Stimulated activated CD8-positive, alpha-beta memory T cell treated with anti-CD3 and anti-CD28 coated beads, Interleukin-15, amount 100 ng/mL, for 1 hour (primary cell): ENCODE measurements around the gene CHKB.
"Not testable (repeated sequence)": the region's sequence is repeated elsewhere in the genome, so short reads cannot be mapped to it uniquely, and the experiment has no call there.

Source experiments
- DNase-seq: peaks from one replicate; pipeline ENCODE4 v3.0.0-alpha.2; 2020; ENCODE audit warnings: low read depth

Gene CHKB

DNA sequence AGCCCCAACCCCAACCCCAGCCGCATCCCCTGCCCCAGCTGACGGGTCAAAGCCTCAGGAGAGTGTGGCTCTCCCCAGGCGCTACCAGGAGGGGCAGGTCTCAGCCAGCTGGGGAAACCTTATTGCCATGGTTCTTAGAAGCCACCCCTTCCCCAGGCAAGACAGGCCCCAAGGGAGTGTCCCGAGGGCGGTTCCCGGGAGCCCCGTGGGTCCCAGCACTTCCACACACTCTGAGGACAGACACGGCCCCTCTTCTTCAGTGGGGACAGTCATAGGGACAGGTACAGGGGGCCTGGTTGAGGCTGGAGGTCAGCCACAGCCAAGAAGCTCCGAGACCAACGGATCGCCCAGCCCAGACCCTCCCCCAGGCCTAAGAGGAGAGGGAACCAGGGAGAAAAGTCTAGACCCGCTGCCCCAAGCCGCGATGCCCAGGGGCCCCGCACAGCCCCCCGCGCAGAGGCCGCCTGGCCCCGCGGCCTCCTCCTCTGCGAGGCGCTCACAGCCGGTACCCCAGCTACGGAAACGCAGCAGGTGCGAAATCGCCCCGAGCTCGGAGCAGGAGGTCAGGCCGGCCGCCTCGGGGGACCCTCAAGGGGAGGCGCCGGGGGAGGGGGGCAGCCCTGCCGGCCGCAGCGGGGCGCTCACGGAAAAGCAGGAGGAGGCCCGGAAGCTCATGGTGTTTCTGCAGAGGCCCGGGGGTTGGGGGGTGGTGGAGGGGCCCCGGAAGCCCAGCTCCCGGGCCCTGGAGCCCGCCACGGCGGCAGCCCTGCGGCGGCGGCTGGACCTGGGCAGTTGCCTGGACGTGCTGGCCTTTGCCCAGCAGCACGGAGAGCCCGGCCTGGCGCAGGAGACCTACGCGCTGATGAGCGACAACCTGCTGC, 34.4 kb downstream of the CHKB start:
- DNase-seq: no peak

DNA sequence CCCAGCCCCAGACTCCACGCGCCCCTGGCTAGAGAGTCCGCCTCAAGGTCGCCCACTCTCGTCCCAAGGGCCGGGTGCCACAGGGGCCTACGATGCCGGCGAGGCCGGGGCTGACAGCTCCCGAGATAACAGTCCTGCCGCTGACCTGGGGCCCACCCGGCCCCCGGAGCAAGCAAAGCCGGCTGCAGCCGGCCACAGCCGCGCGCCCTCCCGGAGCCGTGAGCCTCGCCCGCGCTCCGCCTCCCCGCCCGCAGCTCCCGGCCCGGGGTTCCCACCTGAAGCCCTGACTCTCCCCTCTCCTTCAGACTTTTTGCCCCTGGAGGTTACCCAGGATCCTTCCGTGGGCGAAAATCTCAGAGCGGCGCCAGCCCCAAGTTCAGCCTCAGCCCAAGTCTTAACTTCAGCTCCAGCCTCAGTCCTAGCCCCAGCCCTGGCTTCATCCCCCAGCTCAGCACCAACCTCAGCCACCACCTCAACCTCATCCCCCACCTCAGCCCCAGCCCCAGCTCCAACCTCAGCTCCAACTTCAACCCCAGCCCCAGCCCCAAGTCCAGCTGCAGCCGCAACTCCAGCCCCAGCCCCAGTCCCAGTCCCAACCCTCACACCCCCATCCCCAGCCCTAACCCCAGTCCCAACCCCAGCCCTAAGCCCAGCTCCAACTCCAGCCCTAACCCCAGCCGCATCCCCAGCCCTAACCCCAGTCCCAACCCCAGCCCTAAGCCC, 35.2 kb downstream of the CHKB start:
- no peak for DNase-seq

DNA sequence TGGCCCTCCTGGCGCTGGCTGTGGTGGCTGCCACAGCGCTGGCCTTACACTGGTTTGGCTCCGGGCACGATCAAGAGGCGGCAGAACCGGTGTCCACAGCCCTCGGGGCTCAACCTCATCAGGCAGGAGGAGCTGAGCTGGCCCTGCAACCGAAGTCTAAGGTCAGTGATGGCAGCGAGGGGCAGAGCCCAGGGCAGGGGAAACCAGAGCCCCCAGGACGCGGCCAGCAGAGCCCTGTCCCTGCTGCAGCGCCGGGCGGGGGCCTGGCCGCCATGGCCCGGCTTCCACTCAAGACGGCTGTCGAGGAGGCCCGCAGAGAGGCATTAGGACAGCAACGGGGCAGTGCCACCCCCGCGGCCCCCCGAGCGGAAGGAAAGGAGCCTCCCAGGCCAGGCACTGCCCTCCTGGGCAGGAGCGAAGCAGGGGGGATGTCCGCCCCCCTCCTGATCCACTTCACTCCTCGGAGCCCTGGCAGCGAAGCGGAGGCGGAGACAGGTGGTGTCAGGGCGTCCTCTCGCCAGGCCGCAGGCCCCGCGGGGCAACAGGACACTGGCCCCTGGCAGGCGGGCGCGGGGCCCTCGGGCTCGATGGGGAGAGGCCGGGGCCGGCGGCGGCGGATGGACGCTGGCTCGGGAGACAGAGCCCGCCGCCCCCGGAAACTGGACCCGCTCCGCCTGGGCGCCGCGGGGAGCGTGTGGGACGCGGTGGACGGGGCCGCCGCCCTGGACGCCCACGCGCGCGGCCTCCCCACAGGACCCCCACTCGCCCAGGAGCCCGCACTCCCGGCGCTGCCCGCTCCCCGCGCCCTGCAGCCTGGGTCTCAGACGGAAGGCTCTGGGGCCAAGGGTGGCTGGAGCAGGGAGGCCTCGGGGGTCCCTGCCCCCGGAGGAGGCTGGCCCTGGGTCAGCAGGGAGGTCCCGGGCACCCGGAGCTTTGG, 36.1 kb downstream of the CHKB start:
- DNase-seq: no peak

DNA sequence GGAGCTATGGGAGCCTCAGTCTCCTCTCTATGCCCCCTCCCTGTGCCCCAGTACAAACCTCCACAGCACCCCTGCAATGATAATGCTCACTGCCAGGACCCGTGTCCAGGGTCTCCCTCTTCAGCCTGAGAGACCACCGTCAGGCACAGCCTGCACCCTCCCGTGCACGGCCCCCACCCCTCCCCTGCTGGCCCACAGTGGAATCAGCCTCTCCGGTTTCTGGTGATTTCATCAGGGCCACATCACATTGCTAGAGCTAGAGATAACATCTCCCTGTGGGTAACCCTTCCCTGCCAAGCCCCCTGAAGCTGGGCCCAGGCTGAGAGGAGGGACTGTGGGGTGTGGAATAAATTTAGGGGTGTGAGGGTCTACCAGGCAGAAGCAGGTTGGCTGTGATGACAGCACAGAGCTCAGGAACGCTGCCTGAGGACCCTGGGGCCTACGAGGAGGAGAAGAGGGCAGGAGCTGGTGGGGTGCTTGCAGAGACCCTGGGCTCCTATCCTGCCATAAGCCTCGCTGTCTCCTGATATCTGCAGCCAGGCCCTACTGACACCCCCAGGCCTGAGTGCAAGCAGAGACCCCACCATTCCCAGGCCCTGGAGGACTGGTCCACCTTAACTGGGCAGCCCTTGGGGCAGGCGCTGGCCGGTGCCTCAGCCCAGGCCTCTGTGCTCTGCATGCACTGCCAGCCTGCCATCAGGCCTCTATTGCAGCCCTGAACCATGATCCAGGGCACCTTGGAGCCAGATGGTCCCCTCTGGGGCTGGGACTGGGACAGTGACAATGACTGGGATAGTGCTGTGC, 36.9 kb downstream of the CHKB start, which contains the start of gene KLHDC7B:
Gene KLHDC7B (plus strand): TSS at position 378 of the 804 bp plus-strand sequence. CDS start 345 bp downstream, at position 723.
- no peak for DNase-seq

DNA sequence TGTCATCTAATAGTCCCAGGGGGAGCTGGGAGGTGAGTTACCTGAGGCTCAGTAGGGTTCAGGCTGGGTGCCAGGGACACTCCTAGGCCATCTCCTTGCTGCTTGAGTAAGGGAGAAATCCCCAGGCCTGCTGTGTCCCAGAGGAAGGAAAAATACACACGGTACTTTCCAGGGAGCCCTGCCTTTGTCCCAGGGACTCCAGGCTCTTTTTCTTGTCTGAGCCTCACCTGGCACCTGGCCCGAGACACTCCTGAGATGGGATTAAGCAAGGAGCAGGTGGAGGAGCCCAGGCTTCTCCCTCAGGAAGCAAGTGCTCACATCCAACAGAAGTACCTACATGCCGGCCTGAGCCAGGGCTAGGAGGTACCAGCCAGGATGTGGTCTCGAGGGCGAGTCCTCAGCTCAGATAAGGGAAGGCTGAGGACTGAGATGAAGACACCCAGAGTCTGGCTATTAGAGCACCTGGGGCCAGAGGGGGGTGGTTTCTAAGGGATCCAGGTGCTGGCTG, 37.8 kb downstream of the CHKB start:
- no peak for DNase-seq

DNA sequence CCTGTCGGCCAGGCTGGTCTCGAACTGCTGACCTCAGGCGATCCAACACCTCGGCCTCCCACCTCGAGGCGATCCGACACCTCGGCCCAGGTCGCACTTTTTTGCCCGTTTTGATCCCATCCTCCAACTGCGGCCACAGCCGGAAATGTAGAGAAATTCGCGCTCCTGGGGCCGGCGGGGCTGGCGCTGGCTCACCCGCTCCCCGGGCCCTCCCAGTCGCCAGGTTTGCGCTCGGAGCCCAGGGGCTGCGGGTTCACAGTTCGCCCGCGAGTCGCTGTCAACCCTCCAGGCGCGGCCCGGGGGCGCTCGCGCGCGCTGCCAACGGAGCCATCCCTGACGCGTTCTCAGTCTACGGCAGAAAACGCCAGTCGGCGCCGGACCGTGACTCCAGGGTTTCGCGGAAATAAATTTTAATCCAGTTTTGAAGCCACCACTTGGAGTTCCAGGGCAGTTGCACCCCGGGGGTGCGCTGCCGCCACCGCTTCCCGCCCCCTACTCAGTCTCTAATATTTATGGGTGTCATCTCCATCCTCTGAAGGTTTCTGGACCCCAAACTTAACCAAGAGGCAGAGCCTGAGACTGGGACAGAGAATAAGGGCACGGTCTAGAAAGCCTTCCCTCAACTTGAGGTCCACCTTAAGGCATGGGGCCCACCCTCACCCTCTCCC, 38.4 kb downstream of the CHKB start:
- peak; percentile 67 for DNase-seq

DNA sequence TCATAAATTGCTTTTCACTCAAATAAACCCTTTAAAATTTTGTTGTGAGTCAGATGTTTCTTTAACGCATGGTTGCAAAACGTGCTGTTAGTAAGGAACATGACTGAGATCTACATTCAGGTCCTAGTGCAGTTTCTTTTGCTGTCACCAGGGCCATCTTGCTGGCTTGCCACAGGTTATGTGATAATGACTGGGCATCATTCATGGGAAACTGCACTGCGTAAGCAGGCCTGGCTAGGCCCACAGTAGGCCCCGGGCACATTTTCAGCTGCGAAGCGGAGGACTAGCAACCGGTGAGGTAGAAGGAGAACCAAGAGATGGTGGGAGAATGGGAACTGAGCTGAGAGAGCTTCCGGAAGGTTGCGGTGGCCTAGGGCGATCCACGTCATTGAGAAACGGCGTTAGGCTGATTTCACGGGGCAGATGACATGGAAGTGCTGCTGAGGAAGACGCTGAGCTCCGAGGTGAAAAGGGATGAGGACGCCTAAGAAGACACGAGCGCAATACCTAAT, 40.2 kb downstream of the CHKB start:
- no peak for DNase-seq

DNA sequence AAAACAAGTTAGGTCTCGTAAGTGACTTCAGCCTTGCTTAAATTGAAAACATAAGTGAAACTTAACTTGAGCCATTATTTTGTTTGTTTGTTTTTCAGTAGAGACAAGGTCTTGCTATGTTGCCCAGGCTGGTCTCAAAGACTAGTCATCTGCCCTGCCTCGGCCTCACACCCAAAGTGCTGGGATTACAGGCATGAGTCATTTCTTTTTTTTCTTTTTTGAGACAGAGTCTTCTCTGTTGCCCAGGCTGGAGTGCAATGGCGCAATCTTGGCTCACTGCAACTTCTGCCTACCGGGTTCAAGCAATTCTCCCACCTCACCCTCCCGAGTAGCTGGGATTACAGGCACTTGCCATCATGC, 41.0 kb downstream of the CHKB start:
- not testable (repeated sequence) for DNase-seq

DNA sequence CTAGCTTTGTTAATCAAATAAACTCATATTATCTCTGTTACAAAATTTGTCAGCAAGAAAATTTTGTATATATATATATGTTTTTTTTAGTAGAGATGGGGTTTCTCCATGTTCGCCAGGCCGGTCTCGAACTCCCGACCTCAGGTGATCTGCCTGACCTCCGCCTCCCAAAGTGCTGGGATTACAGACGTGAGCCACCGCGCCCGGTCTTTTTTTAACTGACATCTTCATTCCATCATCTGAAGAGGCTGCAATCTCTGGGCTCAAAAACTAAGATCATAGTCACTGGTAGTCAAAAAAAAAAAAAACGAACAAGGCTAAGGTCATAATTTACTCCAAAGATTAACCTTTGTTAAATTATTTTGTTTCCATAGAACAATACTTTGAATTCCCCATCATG, 42.3 kb downstream of the CHKB start:
- no peak for DNase-seq

DNA sequence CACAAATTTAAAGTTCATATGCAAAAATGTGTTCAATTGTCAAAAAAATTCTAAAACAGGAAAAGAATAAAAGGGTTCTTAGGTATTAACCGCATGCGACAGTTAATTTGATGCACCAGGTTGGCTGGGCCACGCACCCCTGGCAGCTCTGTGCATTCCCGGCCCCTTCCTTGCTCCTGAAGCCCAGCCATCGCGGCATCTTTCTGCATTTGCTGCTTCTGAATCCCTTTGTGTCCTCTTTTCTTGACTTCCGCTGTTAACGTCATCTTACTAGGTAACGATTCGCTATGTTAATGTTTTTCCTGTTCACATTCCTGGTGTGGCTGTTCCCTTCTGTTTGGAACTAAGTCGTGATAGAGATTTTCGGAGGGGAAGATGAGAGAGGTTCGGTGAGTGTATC, 44.9 kb downstream of the CHKB start:
- DNase-seq: no peak

DNA sequence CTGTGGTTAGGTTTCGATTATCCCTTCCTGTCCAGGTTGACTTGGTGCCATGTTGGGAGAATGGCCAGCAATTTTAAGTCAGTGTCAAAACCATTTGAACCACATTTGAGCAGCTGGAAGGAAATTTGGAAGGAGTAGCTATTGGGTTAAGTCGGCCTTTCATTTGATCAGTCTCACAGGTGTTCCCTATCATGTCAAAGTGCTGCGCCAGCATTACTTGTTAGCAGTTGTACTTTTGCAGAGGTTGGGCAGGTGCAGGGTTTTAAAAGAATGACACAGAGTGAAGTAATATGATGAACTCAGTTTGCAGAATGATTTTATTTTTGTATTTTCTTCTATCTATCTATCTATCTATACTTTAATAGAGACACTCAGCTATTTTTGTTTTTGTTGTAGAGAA, 46.4 kb downstream of the CHKB start:
- DNase-seq: no peak

DNA sequence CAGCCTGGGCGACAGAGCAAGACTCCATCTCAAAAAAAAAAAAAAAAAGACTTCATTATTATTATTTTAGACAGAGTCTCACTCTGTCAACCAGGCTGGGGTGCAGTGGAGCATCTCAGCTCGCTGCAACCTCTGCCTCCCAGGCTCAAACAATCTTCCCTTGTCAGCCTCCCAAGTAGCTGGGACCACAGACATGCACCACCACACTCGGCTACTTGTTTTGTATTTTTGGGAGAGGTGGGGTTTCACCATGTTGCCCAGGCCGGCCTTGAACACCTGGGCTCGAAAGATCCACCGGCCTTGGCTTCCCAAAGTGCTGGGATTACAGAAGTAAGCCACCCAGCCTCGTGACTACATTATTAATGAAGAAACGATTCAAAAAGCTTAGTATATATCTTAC, 47.5 kb downstream of the CHKB start:
- DNase-seq: no peak

DNA sequence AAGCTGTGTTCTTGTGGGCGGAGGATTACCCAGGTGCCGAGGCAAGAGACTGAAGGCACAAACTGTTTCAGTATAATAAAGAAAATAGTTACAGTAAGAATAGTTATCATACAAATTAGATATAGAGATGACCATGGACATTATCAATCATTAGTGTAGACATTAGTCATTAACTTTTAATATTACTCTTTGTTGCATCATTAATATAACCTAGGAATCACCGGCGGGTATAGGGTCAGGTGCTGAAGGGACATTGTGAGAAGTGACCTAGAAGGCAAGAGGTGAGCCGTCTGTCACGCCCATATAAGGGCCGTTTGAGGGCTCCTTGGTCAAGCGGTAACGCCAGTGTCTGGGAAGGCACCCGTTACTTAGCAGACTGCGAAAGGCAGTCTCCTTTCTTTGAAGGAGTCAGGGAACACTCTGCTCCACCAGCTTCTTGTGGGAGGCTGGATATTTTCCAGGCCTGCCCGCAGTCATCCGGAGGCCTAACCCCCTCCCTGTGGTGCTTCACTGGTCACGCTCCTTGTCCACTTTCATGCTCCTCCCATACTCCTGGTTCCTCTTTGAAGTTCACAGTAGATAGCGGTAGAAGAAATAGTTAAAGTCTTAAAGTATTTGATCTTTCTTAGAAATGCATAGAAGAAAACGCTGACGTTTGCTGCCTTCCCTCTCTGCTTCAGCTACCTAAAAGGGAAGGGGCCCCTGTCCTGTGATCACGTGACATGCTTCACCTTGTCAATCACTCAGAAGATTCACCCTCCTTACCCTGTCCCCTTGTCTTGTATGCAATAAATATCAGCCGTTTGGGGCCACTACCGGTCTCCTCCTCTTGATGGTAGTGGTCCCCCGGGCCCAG, 48.6 kb downstream of the CHKB start:
- not testable (repeated sequence) for DNase-seq

DNA sequence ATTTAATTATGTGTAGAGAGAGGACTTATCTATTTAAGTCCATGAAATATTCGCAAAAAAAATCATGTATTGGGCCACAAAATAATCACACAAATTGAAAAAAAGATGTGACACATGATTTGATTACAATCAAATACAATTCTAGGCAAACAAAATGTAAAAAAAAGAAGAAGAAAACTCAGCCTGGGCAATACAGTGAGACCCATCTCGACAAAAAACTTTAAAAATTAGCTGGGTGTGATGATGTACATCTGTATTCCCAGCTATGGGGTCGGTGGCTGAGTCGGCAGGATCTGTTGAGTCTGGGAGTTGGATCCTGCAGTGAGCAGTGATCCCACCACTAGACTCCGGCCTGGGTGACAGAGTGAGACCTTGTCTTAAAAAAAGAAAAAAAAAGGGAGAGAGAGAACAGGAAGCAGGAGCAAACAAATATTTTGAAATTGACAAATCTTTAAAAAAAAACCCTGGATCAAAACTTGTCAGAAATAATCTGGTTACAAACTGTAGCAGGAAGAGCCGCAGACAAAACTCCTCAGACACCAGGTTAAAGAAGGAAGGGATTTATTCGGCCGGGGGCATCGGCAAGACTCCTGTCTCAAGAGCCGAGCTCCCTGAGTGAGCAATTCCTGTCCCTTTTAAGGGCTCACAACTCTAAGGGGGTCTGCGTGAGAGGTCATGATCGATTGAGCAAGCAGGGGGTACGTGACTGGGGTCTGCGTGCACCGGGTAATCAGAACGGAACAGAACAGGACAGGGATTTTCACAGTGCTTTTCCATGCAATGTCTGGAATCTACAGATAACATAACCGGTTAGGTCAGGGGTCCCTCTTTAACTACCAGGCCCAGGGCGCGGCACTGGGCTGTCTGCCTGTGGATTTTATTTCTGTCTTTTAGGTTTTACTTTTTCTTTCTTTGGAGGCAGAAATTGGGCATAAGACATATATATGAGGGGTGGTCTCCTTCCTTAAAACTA, 49.5 kb downstream of the CHKB start:
- no peak for DNase-seq

DNA sequence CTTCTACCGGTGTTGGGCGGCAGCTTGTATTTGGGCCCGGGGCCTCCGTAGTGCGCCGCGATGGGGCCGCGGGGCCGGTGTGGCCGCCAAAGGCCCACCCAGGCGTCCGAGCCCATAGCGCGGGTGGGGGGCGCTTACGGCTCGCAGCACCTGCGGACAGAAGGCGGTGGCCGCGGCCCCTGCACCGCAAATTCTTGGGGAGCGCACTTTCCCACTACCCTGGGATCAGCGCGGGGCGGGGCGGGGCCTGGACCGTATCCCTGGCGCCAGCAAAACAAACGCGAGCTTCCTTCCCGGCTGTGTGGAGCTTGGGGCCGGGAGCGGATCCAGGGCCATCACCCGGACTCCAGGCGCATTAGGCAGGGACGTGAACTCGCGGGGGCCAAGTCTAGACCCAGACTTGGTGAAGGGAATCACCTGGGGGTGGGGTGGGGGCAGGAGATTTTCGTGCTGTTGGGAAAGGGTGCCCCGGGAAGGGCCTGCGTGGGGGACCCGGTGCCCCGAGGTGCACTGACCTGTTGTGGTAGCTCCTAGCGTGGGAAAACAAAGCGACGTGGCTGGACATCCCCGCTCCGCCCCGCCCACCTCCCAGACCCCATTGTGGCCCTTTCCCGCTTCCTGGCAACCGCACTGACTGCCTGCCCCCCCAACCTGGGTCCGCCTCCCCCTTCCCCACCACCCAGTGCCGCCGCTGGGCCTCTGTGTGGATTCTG, 50.5 kb downstream of the CHKB start:
- DNase-seq: no peak

DNA sequence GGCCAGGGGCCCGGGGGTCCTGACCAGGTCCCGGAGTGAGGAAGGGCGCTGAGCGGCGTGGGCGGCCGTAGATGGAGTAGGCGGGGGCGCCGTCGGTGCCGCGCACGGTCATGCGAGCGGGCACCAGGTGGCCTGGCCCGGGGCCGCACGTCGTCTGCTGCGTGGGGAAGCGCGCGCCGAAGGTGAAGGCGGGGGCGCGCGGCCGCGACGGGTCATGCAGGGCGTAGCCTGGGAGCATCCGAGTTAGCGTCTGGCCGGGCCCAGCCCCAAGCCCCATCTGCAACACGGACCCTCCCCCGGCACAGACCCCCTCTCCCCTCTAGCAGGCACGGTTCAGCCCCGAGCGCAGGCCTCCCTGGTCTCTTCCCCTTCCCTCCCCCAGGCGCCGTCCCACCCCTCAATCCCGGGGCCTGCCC, 51.1 kb downstream of the CHKB start:
- DNase-seq: peak; percentile 40

DNA sequence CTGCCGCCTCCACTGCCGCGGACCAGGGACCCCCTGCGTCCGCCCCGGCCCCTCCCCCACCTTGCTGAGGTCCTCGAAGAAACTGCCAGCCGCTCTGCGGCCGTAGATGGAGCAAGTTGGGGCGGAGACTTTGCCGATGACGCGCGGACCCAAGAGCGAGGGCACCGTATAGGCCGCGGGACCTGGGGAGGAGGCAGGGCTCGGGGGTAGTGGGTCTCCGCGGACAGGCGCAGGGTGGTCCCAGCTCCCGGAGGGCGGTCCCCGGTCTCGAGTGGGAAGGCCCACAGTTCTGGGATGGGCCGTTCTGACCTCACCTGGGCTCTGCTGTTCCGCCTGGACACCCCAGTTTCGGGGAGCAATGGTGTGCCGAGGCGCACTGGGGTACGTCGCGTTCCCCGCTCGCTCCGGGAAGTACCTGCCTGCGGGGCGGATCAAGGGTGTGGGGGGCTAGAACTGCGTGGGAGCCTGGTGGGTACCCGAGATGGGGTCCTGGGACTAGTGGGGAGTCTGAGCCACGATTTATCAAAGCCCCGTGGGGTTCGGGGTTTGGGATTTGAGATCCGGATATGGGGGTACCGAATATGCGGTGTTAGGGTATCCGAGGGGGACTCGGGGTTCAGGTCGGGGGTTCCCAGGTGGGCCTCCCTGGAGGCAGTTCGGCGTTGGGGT, 51.6 kb downstream of the CHKB start:
- peak; percentile 68 for DNase-seq
